ENCODE measurements around the gene OPTN.
"Not testable (repeated sequence)": the region's sequence is repeated elsewhere in the genome, so short reads cannot be mapped to it uniquely, and the experiment has no call there.

Gene OPTN

GRCh38 chr10:13121500-13121854 lies 21.5 kb downstream of the OPTN start:
- DNase-seq, result no peak

DNA sequence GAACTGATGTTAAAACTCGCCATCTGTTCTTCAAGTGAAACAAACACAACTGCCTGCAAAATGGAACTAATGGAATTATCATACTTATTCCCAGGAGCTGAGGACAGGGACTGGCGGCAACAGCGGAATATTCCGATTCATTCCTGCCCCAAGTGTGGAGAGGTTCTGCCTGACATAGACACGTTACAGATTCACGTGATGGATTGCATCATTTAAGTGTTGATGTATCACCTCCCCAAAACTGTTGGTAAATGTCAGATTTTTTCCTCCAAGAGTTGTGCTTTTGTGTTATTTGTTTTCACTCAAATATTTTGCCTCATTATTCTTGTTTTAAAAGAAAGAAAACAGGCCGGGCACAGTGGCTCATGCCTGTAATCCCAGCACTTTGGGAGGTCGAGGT lies 36.7 kb downstream of the OPTN start:
- DNase-seq, result no peak

DNA sequence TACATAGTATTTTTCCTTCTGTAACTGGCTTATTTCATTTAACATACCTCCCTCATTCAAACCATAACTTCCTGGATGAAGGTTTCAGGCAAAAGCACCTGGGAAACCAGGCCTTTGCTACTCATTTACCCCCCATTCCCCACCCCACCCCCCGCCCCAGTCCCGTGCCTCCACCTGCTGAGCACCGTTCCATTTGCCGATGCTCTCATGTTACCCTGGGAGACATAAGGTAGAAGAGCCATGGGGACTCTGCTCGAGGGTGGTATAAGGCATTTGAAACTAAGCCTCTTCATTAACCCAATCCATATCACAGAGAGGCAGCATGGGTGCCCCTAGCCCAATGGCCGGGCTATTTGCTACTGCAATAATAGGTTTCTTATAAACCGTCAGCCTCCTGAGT lies 39.2 kb downstream of the OPTN start:
- DNase-seq, result no peak

DNA sequence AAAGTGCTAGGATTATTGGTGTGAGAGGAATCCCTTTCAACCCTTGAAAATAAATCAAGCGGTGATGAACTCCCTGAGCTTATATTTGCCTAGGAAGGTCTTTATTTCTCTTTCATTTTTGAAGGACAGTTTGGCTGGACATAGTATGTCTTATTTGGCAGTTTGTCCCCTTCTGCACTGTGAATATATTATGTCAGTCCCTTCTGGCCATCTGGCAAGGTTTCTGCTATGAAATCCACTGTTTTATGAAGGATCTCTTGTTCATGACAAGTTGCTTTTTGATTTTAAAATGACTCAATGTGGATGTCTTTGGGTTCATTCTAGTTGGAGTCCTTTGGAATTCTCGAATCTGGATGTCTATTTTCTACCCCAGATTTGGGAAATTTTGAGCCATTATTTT lies 39.7 kb downstream of the OPTN start:
- no peak for DNase-seq

GRCh38 chr10:13140627-13141190 lies 40.7 kb downstream of the OPTN start:
- no peak for DNase-seq

DNA sequence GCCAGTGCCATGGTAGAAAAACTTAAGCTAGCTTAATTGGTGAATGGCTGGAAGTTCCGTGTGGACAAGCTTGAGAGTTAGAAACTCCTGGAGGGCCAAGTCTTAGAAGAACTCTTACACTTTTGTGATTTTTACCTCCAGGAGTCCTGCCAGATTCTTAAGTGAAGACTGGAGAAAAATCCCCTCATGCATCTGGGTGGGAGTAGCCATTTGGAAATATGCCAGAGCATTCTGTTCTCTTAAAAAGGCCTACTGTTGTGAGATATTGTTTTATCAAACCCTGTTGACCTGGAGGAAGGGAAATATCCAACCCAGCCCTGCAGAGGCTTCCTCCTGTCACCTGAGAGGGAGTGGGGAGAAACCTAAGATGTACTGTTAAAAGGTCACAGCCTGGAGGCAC lies 43.8 kb downstream of the OPTN start:
- no peak for DNase-seq

DNA sequence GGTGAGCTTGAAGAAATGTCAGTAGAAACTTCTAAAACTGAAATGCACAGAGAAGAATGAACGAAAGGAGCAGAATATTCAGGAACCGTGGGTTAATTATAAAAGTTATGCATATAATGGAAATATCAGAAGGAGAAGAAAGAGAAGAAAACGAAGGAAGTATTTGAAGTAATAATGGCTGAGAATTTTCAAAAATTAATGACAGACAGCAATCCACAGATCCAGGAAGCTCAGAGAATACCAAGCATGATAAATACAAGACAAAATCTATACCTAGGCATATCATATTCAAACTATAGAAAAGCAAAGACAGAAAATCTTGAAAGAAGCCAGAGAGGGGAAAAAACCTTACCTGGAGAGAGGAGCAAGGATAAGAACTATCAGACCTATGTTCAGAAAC lies 44.9 kb downstream of the OPTN start:
- no peak for DNase-seq

GRCh38 chr10:13146379-13146778 lies 46.4 kb downstream of the OPTN start:
- DNase-seq, result no peak

DNA sequence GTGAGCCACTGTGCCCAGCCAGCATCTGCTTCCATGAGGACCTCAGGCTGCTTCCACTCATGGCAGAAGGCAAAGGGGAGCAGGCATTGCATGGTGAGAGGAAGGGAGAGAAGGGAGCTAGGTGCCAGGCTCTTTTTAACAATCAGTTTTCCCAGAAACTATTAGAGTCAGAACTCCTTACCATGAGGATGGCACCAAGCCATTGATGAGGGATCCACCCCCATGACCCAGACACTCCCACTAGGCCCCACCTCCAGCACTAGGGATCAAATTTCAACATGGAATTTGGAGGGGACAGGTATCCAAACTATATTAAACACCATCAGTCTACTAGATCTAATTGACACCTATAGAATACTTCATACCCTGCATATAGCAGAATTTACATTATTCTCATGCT lies 47.2 kb downstream of the OPTN start:
- no peak for DNase-seq

GRCh38 chr10:13152296-13152695 lies 52.3 kb downstream of the OPTN start:
- DNase-seq, result no peak

GRCh38 chr10:13155860-13156259 lies 55.9 kb downstream of the OPTN start:
- DNase-seq, result not testable (repeated sequence)

- no peak for DNase-seq
These were observed 58.4 kb downstream of the OPTN start for GRCh38 chr10:13158401-13158800.

DNA sequence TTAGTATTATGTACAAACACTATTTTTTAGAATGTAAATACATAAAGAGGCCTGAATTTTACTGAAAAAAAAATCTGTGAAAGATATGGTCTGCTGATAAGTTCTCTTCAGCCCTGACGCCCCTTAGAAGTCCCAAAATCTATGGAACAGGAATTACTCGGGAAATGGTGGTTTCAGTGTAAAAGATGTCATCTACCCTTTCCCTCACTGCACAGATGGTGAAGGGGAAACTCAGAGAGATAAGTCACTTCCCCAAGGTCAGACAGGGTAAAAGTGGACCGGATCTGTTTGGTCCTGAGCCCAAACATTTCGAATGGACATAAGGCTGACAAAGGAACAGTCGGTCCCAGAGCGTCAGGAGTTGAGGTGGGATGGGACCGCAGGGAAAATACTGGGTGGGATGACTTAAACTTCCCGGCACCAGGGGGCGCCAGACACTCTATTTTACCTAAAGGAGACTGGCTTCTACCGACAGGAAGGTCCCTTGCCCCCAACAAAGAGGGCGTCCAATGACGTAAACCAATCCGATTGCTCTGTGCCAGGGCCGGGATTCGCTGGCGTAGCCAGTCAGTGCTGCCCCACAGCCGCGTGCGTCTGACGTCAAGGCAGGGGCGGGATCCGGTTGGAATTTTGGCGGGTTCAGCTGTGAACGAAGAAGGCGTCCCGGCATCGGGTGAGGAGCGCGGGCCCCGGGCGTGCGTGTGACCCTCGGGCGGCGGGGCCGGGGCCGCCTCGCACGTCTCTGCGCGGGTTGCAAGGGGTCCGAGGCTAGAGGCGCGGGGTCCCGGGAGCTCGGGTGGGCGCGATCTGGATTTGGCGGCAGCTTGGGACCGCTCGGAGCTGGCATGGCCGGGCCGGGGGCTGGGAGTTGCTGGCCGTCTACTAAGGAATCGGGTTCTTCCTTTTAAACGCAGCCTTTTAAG lies 61.2 kb downstream of the OPTN start, which contains the start of gene MCM10:
TSS of gene MCM10 (plus strand) at position 625 of the 923 bp plus-strand sequence. CDS start 2,645 bp downstream, outside the sequence.
- peak; percentile 100 for DNase-seq

DNA sequence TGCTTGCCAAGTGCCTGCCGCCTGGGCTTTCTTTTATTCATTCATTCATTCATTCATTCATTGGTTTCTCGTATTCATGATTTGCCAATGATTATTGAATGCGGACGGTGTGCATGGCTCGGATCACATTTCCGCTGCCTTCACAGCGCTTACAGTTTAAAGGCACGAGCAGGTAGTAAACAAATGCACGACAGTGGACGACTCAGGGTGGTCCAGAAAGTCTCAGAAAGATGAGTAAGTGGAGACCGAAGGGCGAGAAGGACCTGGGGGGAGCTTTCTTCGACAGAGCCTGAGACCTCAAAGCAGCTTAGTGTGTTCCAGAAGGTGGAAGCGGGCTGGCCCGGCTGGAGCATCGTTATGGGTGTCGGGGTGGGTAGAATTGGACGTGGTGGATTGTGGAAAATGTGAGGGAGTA lies 61.9 kb downstream of the OPTN start:
- no peak for DNase-seq

DNA sequence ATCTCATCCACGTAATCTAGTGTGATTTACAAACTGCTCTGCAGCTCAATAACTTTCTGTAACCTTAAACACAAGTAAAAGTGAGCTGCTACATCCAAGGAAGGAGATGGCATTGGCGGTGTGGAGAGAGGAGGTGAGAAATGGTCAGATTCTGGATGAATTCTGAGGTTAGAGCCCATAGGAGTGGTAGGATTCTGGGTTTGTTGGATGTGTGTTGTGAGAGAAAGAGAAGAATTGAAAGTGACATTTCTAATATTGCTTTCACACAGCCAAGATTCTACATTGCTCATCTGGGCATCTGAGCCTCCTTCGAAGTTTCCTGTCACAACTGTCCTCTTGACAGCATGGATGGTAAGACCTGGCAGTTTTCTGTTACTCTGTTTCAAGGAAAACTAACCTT lies 63.9 kb downstream of the OPTN start:
- DNase-seq, result no peak

DNA sequence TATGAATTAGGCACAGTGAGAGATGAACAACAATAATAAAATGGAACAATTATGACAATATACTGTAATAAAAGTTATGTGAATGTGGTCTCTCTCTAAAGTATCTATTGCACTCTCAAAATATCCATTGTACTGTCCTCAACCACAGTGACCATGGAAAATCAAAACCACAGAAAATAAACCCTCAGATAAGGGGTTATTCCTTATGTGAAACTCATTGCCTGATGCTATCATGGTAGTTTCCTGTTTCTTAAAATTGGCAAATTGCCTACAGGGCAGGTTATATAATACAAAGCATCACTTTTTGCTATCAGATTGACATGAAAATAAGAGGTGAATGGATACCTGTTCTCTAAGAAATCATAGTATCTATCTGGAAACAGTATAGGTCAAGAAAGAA lies 65.2 kb downstream of the OPTN start:
- no peak for DNase-seq

DNA sequence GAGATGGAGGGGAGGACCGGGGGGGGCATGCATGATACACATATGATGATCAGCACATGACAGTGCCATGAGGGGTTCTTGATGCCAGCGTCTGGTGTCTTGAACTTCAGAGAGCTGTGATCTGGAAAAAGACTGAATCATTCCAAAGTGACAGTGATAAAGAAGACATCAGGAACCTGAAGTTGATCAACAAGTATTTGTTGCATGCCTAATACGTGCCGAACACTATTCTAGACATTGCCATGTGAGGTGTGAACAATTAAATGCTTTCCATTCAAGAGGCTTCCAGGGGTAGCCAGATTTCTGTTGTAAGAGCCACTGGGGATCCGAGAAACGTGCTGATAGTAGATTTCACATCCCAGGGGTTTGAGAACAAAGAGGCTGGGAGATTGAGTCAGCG lies 67.6 kb downstream of the OPTN start:
- DNase-seq, result no peak

DNA sequence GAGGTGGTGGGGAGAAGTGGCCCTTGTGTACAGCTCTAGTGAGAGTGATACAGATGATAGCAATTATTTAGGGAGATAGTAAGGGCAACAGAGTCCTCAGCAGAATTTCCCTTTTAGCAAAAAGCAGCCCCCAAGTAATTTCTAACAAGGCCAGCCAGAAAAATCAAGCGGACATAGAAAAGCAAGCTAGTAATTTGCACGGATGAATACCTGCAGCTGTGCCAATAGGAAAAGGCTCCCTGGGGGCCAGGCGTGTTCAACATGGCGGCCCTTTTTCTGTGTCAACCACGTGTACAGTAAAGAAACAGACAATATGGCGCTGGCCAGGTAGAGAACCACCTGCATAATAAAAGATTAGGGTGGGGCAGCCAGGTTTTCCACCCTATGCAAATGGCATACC lies 68.8 kb downstream of the OPTN start:
- no peak for DNase-seq

GRCh38 chr10:13173616-13174015 lies 73.7 kb downstream of the OPTN start:
- no peak for DNase-seq

DNA sequence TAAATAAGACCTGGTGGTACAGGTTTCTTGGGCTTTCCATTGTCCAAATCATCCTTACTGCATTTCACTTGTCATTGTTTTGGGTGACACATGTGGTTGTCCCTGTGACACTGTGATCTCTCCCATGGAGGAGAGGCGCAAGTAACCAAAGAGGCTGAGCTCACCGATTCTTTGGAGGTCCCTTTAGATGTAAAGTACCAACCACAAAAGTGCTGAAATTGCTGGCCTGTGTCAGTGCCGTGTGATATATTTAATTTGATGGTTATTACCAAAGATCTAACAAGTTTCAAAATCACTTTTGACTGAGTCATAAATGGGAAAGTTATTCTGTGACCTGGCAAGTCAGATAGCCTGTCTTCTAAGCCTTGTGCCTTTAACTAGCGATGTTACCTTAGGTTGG lies 80.8 kb downstream of the OPTN start:
- DNase-seq, result no peak

DNA sequence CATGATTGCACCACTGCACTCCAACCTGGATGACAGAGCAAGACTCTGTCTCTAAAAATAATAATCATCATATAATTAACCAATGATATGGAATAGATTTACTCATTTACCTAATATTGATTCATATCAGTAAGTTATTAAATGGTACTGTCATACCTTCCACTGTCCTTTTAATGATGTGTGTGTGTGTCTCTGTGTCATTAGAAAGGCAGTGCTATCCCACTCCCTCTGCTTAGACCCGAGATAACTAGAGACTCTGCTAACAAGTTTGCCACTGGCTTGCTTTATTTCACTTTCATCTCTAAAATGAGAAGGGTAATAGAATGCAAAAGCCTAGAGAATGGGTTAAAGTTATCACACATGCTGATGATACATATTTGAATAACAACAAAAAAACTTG lies 82.5 kb downstream of the OPTN start:
- DNase-seq, result no peak

GRCh38 chr10:13183625-13184024 lies 83.7 kb downstream of the OPTN start:
- DNase-seq, result no peak

DNA sequence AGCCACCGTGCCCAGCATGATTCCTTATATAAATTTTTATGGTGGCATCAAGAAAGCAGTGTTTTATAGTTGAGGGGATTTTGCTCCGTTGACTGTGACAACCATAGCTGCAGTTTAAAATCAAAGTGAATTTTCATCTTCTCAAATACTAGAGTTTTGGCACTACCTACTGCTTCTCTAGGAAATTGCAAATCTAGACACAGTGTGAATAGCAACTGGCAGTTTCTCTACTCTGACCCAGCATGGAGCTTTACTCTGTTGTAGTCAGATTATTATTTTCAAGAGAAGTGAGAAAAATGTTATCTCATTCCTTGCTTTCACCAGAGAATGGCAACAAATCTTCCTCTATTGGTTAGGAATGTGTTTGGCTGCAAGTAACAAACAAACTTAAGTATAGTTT lies 84.3 kb downstream of the OPTN start:
- DNase-seq, result no peak

Data from fibroblast of skin of abdomen (primary cell).